Fibroblast of lung (primary cell): ENCODE results near the gene MSLN. TPM values are rescaled to one million over a fixed set of nuclear protein-coding genes. Genes with fewer than 3 reads are reported as not detected.

Experiments used
- DNase-seq, 2 donors: peaks; one replicate each; pipeline versions ENCODE4 v3.0.0 to v3.0.0-alpha.2; 2010; ENCODE audit warnings: low read depth in 2 of 2
- H2AFZ ChIP-seq: 2 replicates; pipeline ENCODE4 v1.5.1; 2012; ENCODE audit warnings: low read length, control low read depth, inconsistent platforms
- H3K27ac ChIP-seq: 2 replicates; pipeline ENCODE4 v1.5.1; 2011; ENCODE audit warnings: low read length, control low read depth; ENCODE audit not compliant: insufficient read depth
- H3K27me3 ChIP-seq: 2 replicates; pipeline ENCODE4 v1.5.1; 2011; ENCODE audit warnings: mild to moderate bottlenecking, low read length; ENCODE audit not compliant: control insufficient read depth, insufficient read depth
- H3K36me3 ChIP-seq: 2 replicates; pipeline ENCODE4 v1.5.1; 2011; ENCODE audit warnings: low read length; ENCODE audit not compliant: control insufficient read depth, insufficient read depth
- H3K4me1 ChIP-seq: 2 replicates; pipeline ENCODE4 v1.5.1; 2011; ENCODE audit warnings: low read length; ENCODE audit not compliant: control insufficient read depth, insufficient read depth; ENCODE audit errors: extremely low read depth
- H3K4me2 ChIP-seq: 2 replicates; pipeline ENCODE4 v1.5.1; 2011; ENCODE audit warnings: low read length, control low read depth; ENCODE audit not compliant: insufficient read depth; ENCODE audit errors: extremely low read depth
- H3K4me3 ChIP-seq, 4 experiments: fragments of 200-600 bp in 1 of 4; sonication (generic) in 1 of 4; replicated peaks in 1 of 4; 2 replicates each; pipeline ENCODE4 v1.5.1; 2011 to 2016; ENCODE audit warnings: low read length in 4 of 4, low read depth in 3 of 4, mild to moderate bottlenecking in 3 of 4, control low read depth in 2 of 4, inconsistent platforms in 1 of 4, mixed read lengths in 1 of 4; ENCODE audit not compliant: insufficient read depth in 1 of 4; ENCODE audit errors: control extremely low read depth in 1 of 4
- H3K79me2 ChIP-seq: 2 replicates; pipeline ENCODE4 v1.5.1; 2012; ENCODE audit warnings: mild to moderate bottlenecking, low read length, inconsistent platforms; ENCODE audit not compliant: control insufficient read depth, insufficient read depth
- H3K9ac ChIP-seq: 2 replicates; pipeline ENCODE4 v1.5.1; 2011; ENCODE audit warnings: mild to moderate bottlenecking, low read length, control low read depth; ENCODE audit not compliant: insufficient read depth
- H3K9me3 ChIP-seq: 2 replicates; pipeline ENCODE4 v1.5.1; 2012; ENCODE audit warnings: low read depth, low read length; ENCODE audit not compliant: control insufficient read depth, insufficient read depth
- H4K20me1 ChIP-seq: 2 replicates; pipeline ENCODE4 v1.5.1; 2011; ENCODE audit warnings: low read length; ENCODE audit not compliant: control insufficient read depth, insufficient read depth; ENCODE audit errors: extremely low read depth
- EZH2 ChIP-seq: IDR thresholded peaks from 2 replicates; pipeline ENCODE4 v1.5.1; 2012; ENCODE audit warnings: low read length, control low read depth, mild to moderate bottlenecking; ENCODE audit errors: missing control alignments
- polyA plus RNA-seq, 2 donors: library from polyadenylated mRNA; depleted of rRNA in 1 of 2; stranded (reverse) in 1 of 2; unstranded in 1 of 2; fragments of >200 nt; gene quantifications; 2 replicates each; pipeline ENCODE4 v1.2.1, GENCODE V29; 2011 to 2012; ENCODE audit warnings: missing spikeins in 1 of 2
- total RNA-seq: library from RNA; depleted of rRNA; stranded (reverse); fragments of >200 nt; gene quantifications from 2 replicates; pipeline ENCODE4 v1.2.1, GENCODE V29; 2014
- TF ChIP-seq, protein P1 (sequence below), 2 donors: IDR thresholded peaks in 1 of 2; conservative IDR thresholded peaks in 1 of 2; 1 replicate in 1 of 2; 2 replicates in 1 of 2; pipeline ENCODE4 v1.5.1; 2011 to 2012; ENCODE audit warnings: low read length in 2 of 2, control low read depth in 1 of 2, inconsistent platforms in 1 of 2, low read depth in 1 of 2, mild to moderate bottlenecking in 1 of 2

MSLN gene
- total and polyA plus RNA-seq, 2 donors (not counting 1 experiment from before 2014, with no cell fraction given), result not detected

DNA sequence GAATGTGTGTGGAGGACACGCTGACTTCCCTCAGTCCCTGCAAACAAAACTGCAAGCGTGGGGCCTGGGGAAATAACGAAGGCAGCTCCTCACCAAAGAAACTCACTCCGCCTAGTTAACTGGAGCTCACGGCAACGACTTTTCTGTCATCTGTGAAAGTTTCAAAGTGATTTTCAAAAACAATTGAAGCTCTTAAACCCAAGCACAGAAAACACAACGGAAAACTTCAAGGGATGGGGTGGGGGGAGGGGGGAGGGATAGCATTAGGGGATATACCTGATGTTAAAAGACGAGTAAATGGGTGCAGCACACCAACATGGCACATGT is 43.2 kb downstream of the MSLN start:
- no peak overlapping the region for H3K4me2 ChIP-seq
- H3K4me3 ChIP-seq, result no peak overlapping the region
- no peaks in the 10 kb centered on the region for H3K4me1 ChIP-seq
- no peak for DNase-seq
- no peak overlapping the region for H3K9ac ChIP-seq
- no peak overlapping the region for H2AFZ ChIP-seq
- H3K9me3 ChIP-seq, result no peaks in the 10 kb centered on the region
- H3K79me2 ChIP-seq, result no peaks in the 10 kb centered on the region
- H3K27me3 ChIP-seq, result peaks cover 19% of the 10 kb centered on the region
- H3K36me3 ChIP-seq, result no peaks in the 10 kb centered on the region
- no peak overlapping the region for H3K27ac ChIP-seq
- TF ChIP-seq, protein P1, sequence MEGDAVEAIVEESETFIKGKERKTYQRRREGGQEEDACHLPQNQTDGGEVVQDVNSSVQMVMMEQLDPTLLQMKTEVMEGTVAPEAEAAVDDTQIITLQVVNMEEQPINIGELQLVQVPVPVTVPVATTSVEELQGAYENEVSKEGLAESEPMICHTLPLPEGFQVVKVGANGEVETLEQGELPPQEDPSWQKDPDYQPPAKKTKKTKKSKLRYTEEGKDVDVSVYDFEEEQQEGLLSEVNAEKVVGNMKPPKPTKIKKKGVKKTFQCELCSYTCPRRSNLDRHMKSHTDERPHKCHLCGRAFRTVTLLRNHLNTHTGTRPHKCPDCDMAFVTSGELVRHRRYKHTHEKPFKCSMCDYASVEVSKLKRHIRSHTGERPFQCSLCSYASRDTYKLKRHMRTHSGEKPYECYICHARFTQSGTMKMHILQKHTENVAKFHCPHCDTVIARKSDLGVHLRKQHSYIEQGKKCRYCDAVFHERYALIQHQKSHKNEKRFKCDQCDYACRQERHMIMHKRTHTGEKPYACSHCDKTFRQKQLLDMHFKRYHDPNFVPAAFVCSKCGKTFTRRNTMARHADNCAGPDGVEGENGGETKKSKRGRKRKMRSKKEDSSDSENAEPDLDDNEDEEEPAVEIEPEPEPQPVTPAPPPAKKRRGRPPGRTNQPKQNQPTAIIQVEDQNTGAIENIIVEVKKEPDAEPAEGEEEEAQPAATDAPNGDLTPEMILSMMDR (conservative IDR thresholded peaks at IDR 0.05 in 1 of 2, IDR thresholded peaks at IDR 0.05 in 1 of 2; ENCODE audit: low read depth in 1 of 2, low read length in 2 of 2), result no peak
- no peak for TF ChIP-seq EZH2
- H4K20me1 ChIP-seq, result no peaks in the 10 kb centered on the region

DNA sequence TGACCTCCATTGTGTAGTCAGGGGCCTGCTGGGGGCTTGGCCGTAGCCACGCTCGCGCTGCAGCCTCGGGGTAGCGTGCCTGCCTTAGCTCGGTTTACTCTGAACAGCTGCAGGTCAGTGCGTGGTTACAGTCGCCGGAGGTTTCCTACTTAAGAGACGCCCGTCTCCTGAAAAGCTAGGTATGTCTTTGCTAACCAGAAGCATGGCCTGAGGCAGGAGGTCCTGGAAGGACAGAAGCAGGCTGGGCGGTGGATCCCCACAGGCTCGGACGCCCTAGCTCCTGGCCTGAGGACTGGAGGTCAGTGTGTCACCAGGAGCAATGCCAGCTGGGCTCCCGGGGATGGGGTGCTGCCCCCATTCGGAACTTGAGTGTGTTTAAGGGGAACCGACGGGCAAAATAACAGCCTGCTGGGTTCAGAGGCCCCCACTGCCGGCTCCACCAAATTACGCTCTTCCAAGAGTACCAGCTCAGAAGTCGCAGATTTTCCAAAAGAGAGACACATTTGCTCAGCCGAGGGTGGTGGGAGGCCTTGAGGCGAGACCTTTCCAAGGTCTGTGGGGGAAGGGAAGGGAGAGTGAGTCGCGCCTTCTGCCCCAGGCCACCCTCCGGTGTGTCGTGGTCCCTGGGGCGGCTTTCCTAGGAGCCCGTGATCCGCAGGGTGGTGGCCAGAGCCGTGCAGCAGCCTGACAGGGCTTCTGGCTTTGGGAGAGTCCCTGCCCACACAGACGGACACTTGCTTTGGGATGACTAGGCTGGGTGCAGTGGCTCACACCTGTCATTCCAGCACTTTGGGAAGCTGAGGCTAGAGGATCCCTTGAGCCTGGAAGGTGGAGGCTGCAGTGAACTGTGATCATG is 43.9 kb downstream of the MSLN start:
- H4K20me1 ChIP-seq, result no peaks in the 10 kb centered on the region
- no peaks in the 10 kb centered on the region for H3K79me2 ChIP-seq
- no peak overlapping the region for H3K27ac ChIP-seq
- no peaks in the 10 kb centered on the region for H3K36me3 ChIP-seq
- H3K9me3 ChIP-seq, result no peaks in the 10 kb centered on the region
- no peak for DNase-seq
- H3K4me3 ChIP-seq, result no peak overlapping the region
- TF ChIP-seq, protein P1 (conservative IDR thresholded peaks at IDR 0.05 in 1 of 2, IDR thresholded peaks at IDR 0.05 in 1 of 2; ENCODE audit: low read depth in 1 of 2, low read length in 2 of 2), result no peak
- no peak for TF ChIP-seq EZH2
- H3K9ac ChIP-seq, result no peak overlapping the region
- H3K27me3 ChIP-seq, result peaks cover 19% of the 10 kb centered on the region
- H3K4me2 ChIP-seq, result no peak overlapping the region
- H3K4me1 ChIP-seq, result no peaks in the 10 kb centered on the region
- H2AFZ ChIP-seq, result no peak overlapping the region

- peaks cover 13% of the 10 kb centered on the region for H3K27me3 ChIP-seq
- no peak overlapping the region for H2AFZ ChIP-seq
- no peaks in the 10 kb centered on the region for H3K36me3 ChIP-seq
- no peaks in the 10 kb centered on the region for H3K79me2 ChIP-seq
- H3K27ac ChIP-seq, result no peak overlapping the region
- H3K9me3 ChIP-seq, result no peaks in the 10 kb centered on the region
- no peak for TF ChIP-seq EZH2
- no peak overlapping the region for H3K4me3 ChIP-seq
- H3K9ac ChIP-seq, result no peak overlapping the region
- no peak for DNase-seq
- H3K4me1 ChIP-seq, result no peaks in the 10 kb centered on the region
- H4K20me1 ChIP-seq, result no peaks in the 10 kb centered on the region
- H3K4me2 ChIP-seq, result no peak overlapping the region
Observed at GRCh38 chr16:805474-805873, 44.9 kb downstream of the MSLN start.
